Measurements from ENCODE around the gene SLC16A9.

The SLC16A9 gene

GRCh38 chr10:59625721-59626522 is 83.7 kb downstream of the SLC16A9 start:
- DNase-seq = peak; percentile 38

DNA sequence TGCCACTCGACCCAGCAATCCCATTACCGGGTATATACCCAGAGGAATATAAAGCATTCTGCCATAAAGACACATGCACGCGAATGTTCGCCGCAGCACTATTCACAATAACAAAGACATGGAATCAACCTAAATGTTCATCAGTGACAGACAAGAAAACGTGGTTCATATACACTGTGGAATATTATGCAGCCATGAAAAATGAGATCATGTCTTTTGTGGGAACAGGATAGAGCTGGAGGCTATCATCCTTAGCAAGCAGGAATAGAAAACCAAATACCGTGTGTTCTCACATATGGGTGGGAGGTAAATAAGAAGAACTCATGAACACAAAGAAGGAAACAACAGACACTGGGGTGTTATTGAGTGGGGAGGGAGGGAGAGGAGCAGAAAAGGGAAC is 84.7 kb downstream of the SLC16A9 start:
- DNase-seq = no peak

GRCh38 chr10:59624136-59624535 is 85.5 kb downstream of the SLC16A9 start:
- DNase-seq = no peak

GRCh38 chr10:59623133-59624121 is 86.2 kb downstream of the SLC16A9 start:
- no peak for DNase-seq

DNA sequence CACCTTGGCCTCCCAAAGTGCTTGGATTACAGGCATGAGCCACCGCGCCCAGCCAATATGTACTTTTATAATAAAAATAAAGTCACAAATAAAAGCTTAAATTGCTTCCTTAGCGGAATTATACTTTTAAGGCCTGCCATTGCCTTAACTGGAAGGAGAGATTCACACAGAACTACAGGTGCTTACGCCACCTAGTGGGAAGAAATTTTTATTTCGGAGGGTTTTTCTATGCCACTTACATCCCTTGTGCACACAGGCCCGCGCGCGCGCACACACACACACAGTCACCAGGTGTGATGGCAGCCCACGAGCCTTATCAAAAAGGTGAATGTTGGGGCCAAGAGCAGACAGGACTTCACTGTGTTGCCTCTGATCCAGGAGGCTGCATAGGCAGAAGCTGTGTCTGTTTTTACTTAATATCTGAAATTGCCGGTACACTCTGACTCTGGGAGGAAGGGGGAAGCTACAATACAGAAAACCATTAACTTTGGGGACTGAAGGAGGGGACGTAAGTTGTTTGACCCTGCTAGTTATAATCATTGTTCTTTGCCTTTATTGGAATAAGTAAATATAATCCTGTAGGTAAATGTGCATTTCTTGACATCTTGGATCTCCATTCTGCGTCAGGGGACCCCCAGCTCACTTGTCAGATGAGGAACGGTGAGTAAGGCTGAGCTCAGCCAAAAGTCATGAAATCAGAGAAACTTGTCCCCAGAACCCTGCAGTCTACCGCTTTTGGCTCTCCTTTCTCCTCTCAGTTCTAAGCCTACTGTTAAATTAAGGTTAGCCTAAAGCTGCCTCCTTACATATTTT is 87.1 kb downstream of the SLC16A9 start:
- DNase-seq = no peak

DNA sequence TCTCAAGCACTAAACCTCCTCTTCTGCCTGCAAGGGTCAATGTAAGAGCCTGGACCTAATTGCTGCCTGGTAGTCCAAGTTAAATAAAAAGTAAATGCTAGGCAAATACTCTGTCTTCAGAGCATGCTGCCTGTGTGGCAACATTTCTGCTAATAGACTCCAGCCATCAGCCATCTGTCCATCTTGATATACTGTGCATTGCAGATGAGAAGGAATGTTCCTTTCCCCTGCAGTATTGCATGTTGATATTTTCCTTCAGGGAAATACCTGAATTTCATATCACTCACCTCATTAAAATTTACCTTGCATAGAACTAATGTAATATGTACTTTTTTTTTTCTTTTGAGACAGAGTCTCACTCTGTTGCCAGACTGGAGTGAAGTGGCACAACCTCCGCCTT is 87.9 kb downstream of the SLC16A9 start:
- no peak for DNase-seq

DNA sequence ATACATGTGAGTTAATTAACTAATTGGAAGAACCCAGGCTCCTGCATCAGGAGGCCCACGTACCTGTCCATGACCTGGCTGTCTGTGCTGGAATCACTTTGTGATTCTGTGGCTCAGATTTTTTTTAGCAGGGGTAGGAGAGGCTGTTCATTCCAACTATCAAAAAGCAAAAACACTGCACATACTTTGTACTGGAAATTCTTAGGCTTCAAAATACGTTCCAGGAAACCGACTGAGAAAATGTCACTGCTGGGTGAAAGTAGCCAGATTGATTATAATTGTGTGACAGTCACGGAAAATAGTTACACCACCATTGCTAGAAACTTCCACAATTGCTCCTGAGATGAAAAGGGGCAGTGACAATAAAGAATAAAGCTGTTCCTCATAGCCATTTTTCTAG is 91.0 kb downstream of the SLC16A9 start:
- no peak for DNase-seq

- no peak for DNase-seq
Observed at GRCh38 chr10:59617996-59618395, 91.7 kb downstream of the SLC16A9 start.

DNA sequence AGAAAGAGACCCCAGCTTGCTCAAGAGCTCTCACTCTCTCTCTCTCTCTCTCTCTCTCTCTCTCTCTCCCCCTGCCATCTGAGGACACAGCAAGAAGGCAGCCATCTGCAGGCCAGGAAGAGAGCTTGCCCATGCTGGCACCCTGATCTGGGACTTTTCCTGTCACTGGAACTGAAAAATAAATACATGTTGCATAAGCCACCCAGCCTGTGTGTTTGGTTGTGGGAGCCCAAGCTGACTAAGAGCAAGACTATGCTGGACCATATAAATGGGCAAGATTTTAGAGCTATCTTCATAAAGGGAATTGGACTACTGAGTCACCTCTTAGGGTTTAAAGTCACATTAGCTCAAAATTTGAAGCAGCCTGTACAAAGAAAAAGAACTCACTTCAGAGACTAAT is 98.6 kb downstream of the SLC16A9 start:
- DNase-seq = no peak

GRCh38 chr10:59607970-59608369 is 101.7 kb downstream of the SLC16A9 start:
- DNase-seq = no peak

- DNase-seq = no peak
Observed at GRCh38 chr10:59606551-59606961, 103.1 kb downstream of the SLC16A9 start.

DNA sequence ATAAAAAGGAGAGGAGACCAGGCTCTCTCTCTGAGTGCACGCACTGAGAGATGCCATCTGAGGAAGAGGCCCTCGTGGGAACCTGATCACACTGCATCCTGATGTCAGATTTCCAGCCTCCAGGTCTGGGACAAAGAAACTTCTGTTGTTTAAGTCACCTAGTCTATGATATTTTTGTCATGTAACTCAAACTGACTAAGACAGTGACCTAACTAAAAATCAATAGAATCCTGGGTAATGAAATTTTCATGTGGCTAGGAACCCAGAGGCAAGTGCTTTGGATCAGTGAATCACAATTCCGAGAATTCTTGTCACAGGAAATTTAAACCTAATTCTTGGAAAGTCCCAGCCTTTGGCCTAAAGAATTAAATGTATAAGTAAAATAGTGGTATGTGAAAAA is 107.7 kb downstream of the SLC16A9 start:
- no peak for DNase-seq
